GM18520 (cell line): ENCODE measurements around the gene EPHA8.

Experiments used
- ATAC-seq: cut with Tn5 transposase; IDR thresholded peaks from one replicate; pipeline ENCODE4 v1.9.1; 2021; ENCODE audit not compliant: unreplicated experiment

EPHA8 gene

DNA sequence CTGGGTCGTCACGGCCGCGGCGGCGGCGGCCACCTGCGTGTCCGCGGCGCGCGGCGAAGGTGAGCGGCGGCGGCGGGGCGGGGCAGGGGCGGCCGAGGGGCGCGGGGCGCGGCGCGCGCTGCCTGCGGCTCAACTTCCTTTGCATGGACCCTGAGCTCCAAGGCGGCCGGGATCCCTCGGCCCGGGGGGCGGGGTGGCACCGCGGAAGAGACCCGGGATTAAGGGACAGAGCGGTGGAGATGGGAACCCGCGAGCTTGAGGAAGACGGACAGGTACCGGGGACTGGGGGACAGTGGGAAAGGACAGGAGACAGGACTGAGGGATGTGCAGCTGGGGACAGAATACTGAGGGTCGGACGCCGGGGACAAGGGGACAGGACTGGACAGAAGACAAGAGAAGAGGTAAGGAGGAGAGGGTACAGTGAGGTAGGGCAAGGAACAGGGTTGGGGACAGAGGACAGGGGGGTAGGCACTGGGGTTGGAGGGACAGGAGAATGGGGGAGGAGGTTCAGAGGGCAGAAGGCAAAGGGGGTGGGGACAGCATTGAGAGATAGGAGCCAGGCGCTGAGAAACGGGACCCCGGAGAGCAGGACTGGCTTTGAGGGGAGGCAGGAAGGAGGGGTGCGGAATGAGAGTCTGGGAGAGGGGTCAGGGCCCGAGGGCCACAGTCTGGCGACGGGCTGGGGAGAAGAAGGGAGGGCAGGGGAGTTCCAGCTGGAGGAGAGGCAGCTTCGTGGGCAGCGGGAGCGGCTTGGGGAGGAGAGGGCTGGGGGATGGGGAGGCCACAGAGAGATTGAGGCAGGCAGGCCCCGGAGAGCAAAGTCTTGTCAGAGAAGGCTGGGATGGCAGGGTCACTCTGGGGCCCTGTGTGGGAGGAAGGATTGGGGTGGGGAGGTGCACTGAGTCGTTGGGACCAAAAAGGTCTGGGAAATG is 648 bp downstream of the EPHA8 start:
- no peak for ATAC-seq

DNA sequence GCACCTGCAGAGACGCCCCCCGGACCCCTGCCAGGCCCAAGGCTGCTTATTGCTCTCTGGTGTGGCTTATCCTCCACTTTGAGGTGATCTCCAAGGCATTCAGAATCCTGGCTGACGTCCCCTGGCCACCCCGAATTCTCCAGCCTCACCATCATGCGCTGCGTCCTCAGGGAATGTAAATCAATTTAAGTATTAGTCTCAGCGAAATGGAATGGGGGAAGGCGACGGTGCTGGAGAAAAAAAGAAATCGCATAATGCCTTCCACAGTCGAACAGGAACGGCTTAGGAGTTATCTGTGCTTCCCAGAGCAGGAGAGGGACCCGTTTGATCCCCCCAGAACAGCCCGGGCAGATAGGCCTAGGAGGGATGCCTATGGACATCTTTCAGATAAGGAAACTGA is 2.9 kb downstream of the EPHA8 start:
- no peak for ATAC-seq

DNA sequence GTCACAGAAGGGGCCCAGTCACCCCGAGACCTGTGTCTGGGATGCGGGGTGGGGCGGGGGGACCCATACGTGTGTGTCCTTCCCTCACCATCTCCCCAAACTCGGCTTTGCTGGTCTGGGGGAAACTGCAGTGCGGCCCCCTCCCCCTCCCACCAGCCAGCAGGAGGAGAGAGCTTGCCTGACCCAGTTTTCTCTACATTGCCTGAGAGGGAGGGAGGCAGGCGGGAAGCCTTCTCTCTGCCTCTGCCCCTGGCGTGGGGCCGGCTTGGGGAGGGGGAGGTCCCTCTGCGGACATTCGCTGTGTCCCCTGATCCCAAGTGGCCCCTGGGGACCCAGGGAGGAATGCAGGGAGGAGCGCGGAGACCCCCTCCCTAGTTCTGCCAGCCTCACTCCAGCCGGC is 3.9 kb downstream of the EPHA8 start:
- ATAC-seq = no peak

DNA sequence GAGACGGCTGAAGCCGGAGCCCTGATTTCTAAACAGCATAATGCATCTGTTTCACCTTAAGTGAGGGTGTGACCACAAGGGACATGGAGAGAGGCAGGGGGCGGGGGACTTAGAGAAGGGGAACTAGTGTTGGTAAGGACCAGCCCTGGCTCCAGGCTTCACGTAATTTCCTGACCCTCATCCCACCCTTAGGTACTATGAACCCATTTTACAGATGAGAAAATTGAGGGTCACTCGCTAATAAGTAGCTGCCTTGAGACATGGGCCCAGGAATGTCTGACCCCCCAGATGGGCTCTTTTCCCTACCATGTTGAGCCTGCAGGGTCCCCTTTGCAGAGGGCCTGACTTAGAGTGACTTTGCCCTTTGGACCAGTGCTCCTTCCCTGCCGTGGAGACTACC is 4.7 kb downstream of the EPHA8 start:
- ATAC-seq = no peak

DNA sequence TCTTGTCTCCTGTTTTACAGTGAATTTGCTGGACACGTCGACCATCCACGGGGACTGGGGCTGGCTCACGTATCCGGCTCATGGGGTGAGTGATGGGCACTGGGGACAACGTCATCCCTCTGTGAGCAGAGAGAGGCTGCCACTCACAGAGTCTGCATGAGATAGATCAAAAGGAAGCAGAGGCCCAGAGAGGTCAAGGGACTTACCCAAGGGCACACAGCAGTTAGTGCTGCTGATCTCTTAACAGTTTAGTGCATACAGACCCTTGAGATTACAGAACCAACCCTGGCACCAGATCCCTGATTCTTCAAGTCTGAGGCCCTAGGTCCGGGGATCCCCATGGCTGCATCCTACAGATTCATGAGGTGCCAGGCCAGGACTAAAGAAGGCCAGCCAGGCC is 6.0 kb downstream of the EPHA8 start:
- ATAC-seq = no peak

DNA sequence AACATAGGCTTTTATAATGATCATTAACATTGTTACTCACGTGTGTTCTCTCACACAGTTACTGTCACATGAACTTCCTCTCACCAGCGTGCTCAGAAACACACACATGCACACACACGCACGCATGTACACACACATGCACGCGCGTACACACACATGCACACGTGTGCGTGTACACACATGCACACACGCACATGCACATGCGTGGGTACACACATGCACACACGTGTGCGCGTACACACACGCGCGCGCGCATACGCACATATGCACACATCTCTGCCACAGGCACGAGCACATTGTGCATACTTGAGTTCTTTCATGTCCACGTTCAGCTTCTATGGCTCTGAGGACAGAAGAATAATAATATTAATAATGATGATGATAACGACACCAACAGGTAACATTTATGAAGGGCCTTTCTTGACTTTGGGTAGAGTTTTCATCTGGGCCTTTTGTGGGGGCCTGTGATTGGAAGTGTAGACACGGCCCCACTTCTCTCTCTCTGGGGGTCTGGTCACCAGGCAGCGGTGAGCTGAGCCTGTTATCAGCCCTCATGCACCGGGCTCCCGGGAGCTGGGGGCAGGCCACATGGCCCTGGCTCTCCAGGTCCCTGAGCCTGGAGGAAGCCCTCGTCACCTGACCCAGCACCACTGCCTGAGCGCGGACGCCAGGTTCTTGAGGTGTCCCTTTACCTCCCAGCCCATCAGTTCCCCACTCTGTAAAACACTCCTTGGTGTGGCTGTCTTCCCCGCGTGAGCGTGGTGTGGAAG is 7.0 kb downstream of the EPHA8 start:
- no peak for ATAC-seq

DNA sequence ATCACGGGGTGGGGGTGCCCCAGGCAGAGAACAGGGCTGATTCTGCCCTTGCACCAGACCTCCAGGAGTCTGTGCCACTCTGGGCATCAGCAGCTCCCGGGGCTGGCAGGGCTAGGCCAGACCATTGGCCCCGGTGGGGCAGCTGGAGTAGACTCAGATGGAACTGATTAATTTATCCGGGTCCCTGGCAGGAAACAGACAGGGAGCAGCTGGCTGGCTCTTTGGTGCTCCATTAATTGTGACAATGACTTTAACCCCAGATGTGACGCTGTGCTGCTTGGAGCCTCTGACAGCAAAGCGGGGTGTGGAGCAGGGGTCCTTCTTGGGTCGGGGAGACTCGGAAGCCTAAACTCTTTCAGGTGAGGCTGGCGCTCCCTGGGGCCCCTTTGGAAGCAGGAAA is 9.5 kb downstream of the EPHA8 start:
- ATAC-seq = no peak

DNA sequence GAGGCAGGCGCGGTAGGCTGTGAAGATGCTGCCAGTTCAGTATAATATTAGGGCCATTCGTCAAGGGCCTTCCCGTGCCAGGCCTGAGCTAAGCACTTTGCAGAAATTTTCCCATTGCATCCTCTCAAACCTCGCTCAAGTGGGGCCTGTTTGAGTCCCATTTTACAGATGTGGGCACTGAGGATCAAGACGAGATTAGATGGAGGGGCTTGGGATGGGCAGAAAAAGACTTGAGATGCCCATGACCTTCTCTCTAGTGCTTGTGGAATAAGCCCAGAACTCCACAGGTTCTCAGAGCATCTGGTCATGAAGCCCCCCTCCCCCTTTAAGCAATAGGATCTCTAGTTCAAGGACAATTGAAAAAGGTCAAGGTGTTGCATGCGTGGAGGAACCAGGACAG is 9.9 kb downstream of the EPHA8 start:
- ATAC-seq = no peak

DNA sequence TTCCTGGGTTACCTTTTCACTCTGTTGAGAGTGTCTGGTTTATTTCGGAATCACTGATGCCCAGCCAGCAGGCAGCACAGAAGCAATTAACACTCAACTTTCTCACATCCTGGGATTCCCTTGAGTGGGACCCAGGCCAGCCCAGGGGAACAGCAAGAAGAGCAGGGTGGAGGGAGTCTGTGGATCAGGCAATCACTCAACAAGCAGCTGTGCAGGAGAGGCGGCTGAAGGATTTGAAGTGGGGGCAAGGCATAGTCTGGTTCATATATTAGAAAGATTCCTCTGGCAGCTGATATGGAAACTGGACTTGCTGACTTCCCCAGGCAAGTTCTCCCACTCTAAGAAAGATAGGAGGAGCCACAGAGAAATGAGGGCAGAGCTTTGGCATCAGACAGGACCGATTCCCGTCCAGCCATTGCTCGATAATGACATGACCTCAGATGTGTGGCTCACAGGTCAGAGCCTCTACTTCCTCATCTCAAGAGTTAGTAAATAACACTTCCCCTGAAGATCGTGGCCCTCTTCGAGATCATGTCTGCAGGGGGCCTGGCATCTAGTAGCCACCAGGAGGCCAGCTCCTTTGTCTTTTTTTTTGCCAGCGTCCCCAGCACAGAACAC is 12.4 kb downstream of the EPHA8 start:
- ATAC-seq = no peak

DNA sequence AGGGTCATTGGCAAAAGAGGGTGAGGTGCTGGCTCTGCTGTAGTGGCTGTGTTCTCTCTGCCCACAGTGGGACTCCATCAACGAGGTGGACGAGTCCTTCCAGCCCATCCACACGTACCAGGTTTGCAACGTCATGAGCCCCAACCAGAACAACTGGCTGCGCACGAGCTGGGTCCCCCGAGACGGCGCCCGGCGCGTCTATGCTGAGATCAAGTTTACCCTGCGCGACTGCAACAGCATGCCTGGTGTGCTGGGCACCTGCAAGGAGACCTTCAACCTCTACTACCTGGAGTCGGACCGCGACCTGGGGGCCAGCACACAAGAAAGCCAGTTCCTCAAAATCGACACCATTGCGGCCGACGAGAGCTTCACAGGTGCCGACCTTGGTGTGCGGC is 12.9 kb downstream of the EPHA8 start:
- ATAC-seq = no peak

DNA sequence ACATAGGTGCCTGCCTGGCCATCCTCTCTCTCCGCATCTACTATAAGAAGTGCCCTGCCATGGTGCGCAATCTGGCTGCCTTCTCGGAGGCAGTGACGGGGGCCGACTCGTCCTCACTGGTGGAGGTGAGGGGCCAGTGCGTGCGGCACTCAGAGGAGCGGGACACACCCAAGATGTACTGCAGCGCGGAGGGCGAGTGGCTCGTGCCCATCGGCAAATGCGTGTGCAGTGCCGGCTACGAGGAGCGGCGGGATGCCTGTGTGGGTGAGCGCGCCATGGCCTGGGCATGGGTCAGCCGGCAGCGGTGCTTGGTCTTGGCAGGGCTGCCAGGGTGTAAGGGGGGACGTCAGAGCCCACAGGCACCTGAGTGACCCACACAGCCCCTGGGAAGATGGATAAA is 13.3 kb downstream of the EPHA8 start:
- no peak for ATAC-seq

DNA sequence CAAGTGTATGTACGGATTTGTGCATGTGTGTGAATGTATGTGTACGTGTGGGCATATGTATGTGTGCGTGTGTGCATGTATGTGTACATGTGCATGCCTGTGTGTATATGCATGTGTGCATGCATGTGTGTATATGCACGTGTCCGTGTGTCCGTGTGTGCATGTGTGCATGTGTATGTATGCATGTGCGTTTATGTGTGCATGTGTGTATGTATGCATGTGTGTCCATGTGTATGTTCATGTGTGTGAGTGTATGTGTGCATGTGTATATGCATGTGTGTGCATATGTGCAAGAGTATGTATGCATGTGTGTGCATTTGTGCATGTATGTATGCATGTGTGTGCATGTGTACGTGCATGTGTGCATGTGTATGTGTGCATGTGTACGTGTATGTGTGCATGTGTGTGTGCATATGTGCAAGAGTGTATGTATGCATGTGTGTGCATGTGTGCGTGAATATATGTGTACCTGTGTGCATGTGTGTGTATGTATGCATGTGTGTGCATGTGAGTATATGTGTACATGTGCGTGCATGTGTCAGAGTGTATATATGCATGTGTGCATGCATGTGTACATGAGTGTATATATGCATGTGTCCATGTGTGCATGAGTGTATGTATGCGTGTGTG is 15.6 kb downstream of the EPHA8 start:
- no peak for ATAC-seq

DNA sequence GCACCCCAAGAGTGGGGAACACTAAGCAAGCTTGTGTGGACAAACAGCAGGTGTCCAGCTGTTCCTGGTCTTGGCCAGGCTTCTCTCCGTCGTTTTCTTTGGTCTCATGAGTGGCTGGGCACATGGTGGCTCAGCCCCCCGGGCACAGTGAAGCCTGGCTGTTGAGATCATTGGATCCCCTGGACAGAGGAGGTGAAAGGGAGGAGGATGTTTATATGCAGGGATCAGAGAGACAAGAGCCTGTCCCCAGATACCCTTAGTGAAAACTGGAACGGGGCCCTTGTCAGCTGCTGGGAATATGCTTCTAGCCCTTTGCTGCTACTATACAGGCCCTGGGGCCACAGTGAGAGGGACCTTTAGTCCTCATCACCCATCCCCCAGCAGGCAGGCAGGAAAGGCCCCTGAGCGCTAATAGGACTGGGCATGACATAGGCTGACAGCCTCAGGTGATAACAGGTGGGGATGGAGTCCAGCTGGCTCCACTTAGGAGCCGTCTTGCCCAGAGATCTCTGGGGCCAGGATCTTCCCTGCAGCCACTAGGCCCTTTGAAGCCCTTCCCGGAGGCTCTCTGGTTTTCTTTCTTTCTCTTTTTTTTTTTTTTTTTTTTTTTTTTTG is 16.4 kb downstream of the EPHA8 start:
- no peak for ATAC-seq

DNA sequence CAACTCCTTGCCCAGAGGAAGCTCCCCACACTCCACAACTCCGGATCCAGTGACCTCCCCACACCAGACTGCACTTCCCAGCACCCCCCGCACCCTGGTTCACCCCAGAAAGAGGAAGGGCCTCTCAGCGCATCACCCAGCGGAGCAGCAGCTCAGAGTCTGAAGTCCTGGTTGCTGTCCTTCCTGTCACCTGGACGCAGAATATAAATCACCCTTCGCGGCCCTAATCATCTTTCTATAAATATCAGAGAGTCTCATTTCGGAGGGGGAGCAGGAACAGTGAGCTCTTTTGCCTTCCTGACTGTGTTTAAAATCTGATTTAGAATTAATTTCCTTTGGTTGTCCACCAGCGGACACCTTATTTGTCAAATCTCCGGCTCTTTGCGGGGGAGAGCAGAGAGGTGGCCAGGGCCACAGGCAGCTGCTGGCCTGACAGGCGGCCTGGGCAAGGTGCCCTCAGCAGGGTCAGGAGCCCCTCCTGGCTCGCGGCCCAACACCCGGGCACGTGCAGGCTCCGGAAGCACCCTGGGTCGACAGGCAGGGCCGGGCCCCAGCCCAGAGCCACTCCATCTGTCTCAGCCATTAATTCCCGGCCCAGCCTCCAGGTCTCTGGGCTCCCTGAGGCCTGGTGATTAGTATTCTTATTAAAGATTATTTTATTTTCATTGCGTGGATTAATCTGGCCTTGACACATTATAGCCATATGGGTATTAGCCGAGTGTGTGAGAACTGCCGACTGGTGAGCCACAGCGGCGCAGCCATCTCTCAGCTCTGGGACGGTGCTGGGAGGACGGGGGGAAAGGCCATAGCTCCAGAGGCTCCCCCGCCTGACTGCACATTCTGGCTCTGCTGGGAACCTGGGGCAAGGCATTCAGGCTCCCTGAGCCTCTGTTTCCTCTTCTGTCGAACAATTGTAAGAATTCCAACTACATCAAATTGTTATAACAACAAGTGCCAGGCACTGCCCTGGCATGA is 19.7 kb downstream of the EPHA8 start:
- no peak for ATAC-seq

DNA sequence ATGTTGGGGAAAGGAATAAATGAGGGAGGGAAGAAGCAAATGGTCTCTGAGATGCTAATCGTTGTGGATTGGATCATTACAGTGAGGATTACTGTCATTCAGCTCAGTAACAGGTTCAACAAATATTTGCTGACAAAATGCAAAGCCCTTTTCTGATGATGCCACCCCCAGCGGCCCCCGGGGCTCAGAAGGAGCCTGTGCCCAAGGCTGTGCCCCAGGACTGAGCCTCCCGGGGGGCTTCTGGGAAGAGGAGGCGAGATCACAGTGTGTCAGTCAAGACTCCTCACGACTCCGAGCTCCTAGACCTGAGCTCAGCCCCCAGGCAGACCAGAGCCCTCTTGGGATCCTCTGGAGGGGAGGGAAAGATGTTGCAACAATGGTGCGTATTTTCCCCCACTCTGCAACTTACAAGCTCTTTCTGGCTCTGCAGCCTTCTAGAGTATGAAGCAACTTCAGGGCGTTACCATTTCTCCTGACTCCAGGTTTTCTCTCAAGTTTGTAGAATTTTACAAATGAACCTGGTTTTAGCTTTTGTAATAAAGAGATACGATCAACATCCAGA is 20.8 kb downstream of the EPHA8 start:
- no peak for ATAC-seq

DNA sequence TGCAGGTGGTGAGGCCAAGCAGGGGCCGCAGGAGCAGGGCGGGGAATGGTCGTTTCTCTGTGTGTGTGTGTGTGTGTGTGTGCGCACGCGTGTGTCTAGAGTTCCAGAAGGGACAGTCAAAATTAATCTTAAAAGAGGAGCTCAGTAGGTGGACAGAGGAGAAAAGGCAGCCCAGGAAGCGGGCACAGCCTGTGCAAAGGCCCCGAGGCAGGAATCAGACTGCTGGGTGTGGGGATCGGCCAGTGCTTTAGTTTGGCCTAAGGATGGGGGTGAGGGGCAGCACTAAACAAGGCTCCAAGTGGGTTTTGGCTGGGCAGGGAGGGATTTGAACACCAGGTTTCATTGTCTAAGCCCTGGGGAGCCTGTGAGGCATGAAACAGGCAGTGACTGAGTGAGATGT is 21.7 kb downstream of the EPHA8 start:
- no peak for ATAC-seq

DNA sequence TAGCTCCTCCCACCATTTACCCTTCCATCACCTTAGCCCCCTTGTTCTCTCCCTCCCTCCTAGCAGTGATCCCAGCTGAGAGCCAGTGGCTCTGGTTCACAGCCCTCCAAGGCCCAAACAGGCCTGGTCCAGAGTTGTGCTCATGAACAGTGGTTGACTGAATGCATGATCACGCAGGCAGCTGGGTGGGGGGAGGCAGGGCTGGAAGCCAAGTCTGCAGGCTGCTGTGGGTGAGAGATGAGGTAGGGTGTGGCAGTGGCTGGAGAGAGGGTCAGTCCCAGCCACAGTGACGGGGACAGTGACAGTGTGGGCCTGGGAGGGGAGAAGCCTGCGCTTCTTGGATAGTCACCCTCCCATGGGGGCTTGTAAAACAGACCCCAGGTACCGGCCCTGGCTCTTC is 22.2 kb downstream of the EPHA8 start:
- no peak for ATAC-seq

DNA sequence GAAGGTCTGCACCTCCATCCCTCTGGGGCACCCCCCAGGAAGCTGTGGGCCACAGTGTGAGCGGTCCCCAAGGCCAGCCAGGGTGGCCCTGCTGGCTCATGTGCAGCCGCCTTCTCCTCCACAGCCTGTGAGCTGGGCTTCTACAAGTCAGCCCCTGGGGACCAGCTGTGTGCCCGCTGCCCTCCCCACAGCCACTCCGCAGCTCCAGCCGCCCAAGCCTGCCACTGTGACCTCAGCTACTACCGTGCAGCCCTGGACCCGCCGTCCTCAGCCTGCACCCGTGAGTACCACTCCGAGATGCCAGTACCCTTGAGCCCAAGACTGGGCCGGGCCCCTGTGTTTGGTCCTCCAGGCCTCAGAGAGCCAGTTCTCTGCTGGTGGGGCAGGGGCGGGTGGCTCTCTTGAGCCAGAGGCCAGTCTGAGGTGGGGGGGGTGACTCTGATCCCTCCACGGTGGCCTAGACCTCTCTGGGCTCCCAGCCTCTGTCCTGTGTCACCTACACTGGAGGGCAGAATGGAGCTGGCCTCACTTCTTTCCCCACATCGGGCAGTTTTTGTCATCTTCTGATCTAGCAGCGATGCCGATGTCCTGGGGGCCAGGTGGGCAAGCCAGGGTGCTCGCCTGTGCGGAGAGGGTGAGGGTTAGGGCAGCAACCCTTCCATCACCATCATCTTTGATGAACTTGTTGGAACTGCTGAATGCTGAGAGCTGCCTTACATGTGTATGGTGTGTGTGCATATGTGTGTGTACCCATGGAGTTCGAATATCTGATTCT is 23.3 kb downstream of the EPHA8 start:
- no peak for ATAC-seq

DNA sequence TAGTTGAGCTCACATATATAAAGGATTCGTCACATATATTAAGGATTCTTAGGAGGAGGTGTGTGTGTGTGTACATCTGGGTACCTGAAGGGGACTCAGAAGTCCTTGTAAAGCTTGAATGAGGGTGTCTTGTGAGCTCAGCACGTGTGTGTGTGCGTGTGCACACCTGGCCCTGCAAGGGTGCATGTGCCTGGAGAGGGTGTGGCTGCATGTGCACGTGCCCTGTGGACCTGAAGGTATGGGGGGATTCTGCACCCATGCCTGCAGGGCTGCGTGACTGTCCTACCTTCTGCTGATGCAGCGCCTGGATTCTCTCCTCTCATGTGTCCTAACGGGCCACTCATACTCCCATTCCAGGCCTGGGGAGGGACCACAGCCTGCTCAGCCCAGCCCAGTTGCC is 24.0 kb downstream of the EPHA8 start:
- no peak for ATAC-seq
